Smooth muscle cell (in vitro differentiated cells): ENCODE data around the gene RADX. TPM values are rescaled to one million over a fixed set of nuclear protein-coding genes. Genes with fewer than 3 reads are reported as not detected.

Experiments
- DNase-seq: peaks from one replicate; lab custom pipeline; 2025; ENCODE audit not compliant: unreplicated experiment; lab: John Stamatoyannopoulos, UW
- H2AFZ ChIP-seq: fragments of 200-600 bp; sonication (generic); 2 replicates; pipeline ENCODE4 v1.6.0; 2016; ENCODE audit warnings: antibody characterized with exemption, low read depth, mild to moderate bottlenecking
- H3F3A ChIP-seq: fragments of 200-600 bp; sonication (generic); 2 replicates; pipeline ENCODE4 v1.6.0; 2017; ENCODE audit warnings: antibody characterized with exemption, low read depth
- H3K27ac ChIP-seq: fragments of 200-600 bp; sonication (generic); 2 replicates; pipeline ENCODE4 v1.5.1; 2016; ENCODE audit warnings: low read depth, mild to moderate bottlenecking
- H3K27me3 ChIP-seq: fragments of 200-600 bp; sonication (generic); 2 replicates; pipeline ENCODE4 v1.6.1; 2016; ENCODE audit warnings: low read depth, mild to moderate bottlenecking
- H3K36me3 ChIP-seq: fragments of 200-600 bp; sonication (generic); 2 replicates; pipeline ENCODE4 v1.5.1; 2016; ENCODE audit warnings: low read depth
- H3K4me1 ChIP-seq: fragments of 200-600 bp; sonication (generic); 2 replicates; pipeline ENCODE4 v1.5.1; 2016; ENCODE audit warnings: low read depth
- H3K4me2 ChIP-seq: fragments of 200-600 bp; sonication (generic); 2 replicates; pipeline ENCODE4 v1.6.0; 2016; ENCODE audit warnings: mild to moderate bottlenecking
- H3K4me3 ChIP-seq: fragments of 200-600 bp; sonication (generic); 2 replicates; pipeline ENCODE4 v1.5.1; 2016; ENCODE audit warnings: mild to moderate bottlenecking
- H3K79me2 ChIP-seq: fragments of 200-600 bp; sonication (generic); 2 replicates; pipeline ENCODE4 v1.6.0; 2016; ENCODE audit warnings: low read depth, mild to moderate bottlenecking
- H3K9ac ChIP-seq: fragments of 200-600 bp; sonication (generic); 2 replicates; pipeline ENCODE4 v1.6.0; 2016; ENCODE audit warnings: low read depth
- H3K9me3 ChIP-seq: fragments of 200-600 bp; sonication (generic); replicated peaks from 2 replicates; pipeline ENCODE4 v1.5.1; 2016; ENCODE audit warnings: low read depth
- H4K20me1 ChIP-seq: fragments of 200-600 bp; sonication (generic); 2 replicates; pipeline ENCODE4 v1.6.0; 2016; ENCODE audit warnings: low read depth
- CTCF ChIP-seq: fragments of 200-600 bp; sonication (generic); IDR thresholded peaks from 2 replicates; pipeline ENCODE4 v1.5.1; 2017; ENCODE audit warnings: borderline replicate concordance, mild to moderate bottlenecking, antibody characterized with exemption; ENCODE audit not compliant: insufficient read depth, poor library complexity, severe bottlenecking
- WGBS: methylation state at CpG from one replicate; pipeline ENCODE4 v1.1.7; 2016; ENCODE audit warnings: low lambda C conversion rate; 5-methylcytosine and 5-hydroxymethylcytosine counted together
- polyA plus RNA-seq: library from polyadenylated mRNA; unstranded; fragments of >200 nt; fragmentation: Nextera tagmentation; extraction: Ambion mirVana; gene quantifications from 2 replicates; pipeline ENCODE4 v1.2.1, GENCODE V29; 2016
- total RNA-seq: library from RNA; depleted of rRNA; stranded (reverse); fragments of >200 nt; gene quantifications from 2 replicates; pipeline ENCODE4 v1.2.3, GENCODE V29; 2014

RADX gene
- total and polyA plus RNA-seq, 2 experiments from 2014 or later = 1.3 to 7.2 TPM

GRCh38 chrX:106581856-106582255, 29.9 kb upstream of the RADX start:
- no peak for TF ChIP-seq CTCF

GRCh38 chrX:106585478-106585877, 26.3 kb upstream of the RADX start:
- no peak overlapping the region for H3K9ac ChIP-seq
- H3F3A ChIP-seq = no peaks in the 10 kb centered on the region
- H3K27me3 ChIP-seq = no peaks in the 10 kb centered on the region
- H4K20me1 ChIP-seq = no peaks in the 10 kb centered on the region
- WGBS = 68% methylated on average over 2 of the region's 2 CpGs
- no peak for TF ChIP-seq CTCF
- H3K9me3 ChIP-seq = no peaks in the 10 kb centered on the region
- no peak overlapping the region for H3K27ac ChIP-seq
- no peak overlapping the region for H3K4me3 ChIP-seq
- no peaks in the 10 kb centered on the region for H3K79me2 ChIP-seq
- no peaks in the 10 kb centered on the region for H3K4me1 ChIP-seq
- H2AFZ ChIP-seq = no peak overlapping the region
- no peak overlapping the region for H3K4me2 ChIP-seq
- no peak for DNase-seq
- no peaks in the 10 kb centered on the region for H3K36me3 ChIP-seq

More at GRCh38 chrX:106581856-106582255, 29.9 kb upstream of the RADX start:
- no peak overlapping the region for H3K4me3 ChIP-seq
- no peak overlapping the region for H3K27ac ChIP-seq
- no peak overlapping the region for H3K9ac ChIP-seq
- no peak overlapping the region for H2AFZ ChIP-seq
- no peaks in the 10 kb centered on the region for H3K27me3 ChIP-seq
- H4K20me1 ChIP-seq = no peaks in the 10 kb centered on the region
- 79% methylated on average over 1 of the region's 1 CpG for WGBS
- H3K36me3 ChIP-seq = no peaks in the 10 kb centered on the region
- DNase-seq = no peak
- H3F3A ChIP-seq = no peaks in the 10 kb centered on the region
- no peaks in the 10 kb centered on the region for H3K4me1 ChIP-seq
- no peak overlapping the region for H3K4me2 ChIP-seq
- peaks cover 6% of the 10 kb centered on the region for H3K9me3 ChIP-seq
- no peaks in the 10 kb centered on the region for H3K79me2 ChIP-seq

- Histone ChIP-seq H3K27ac (no peak overlapping the region), H3K9ac (no peak overlapping the region), H4K20me1 (no peaks in the 10 kb centered on the region), H3K36me3 (no peaks in the 10 kb centered on the region), H3K27me3 (no peaks in the 10 kb centered on the region), H3F3A (no peaks in the 10 kb centered on the region), H3K79me2 (no peaks in the 10 kb centered on the region), H3K4me1 (no peaks in the 10 kb centered on the region), H2AFZ (no peak overlapping the region), H3K4me2 (no peak overlapping the region), H3K4me3 (no peak overlapping the region), H3K9me3 (no peaks in the 10 kb centered on the region)
- WGBS = 51% methylated on average over 2 of the region's 2 CpGs
- no peak for DNase-seq
- no peak for TF ChIP-seq CTCF
These were observed 23.0 kb upstream of the RADX start for GRCh38 chrX:106588801-106589200.

- Histone ChIP-seq H2AFZ (no peak overlapping the region), H3K27me3 (no peaks in the 10 kb centered on the region), H3K36me3 (no peaks in the 10 kb centered on the region), H3K27ac (no peak overlapping the region), H3K4me3 (no peak overlapping the region), H3K9ac (no peak overlapping the region), H4K20me1 (no peaks in the 10 kb centered on the region), H3F3A (no peaks in the 10 kb centered on the region), H3K9me3 (no peaks in the 10 kb centered on the region), H3K4me1 (no peaks in the 10 kb centered on the region), H3K79me2 (no peaks in the 10 kb centered on the region), H3K4me2 (no peak overlapping the region)
- no peak for DNase-seq
- 61% methylated on average over 2 of the region's 2 CpGs for WGBS
- no peak for TF ChIP-seq CTCF
These were observed 12.4 kb upstream of the RADX start for GRCh38 chrX:106599411-106599810.
